ENCODE results near the gene SLC9A3. TPM values are rescaled to one million over a fixed set of nuclear protein-coding genes. Genes with fewer than 3 reads are reported as not detected.

The SLC9A3 gene
- total RNA-seq, 1 experiment from 2014 or later, result 9.1 TPM

GRCh38 chr5:556909-557441, 32.7 kb upstream of the SLC9A3 start:
- no peak for DNase-seq (ENCODE audit: extremely low read depth, low read depth)

GRCh38 chr5:555058-555623, 30.9 kb upstream of the SLC9A3 start:
- DNase-seq (ENCODE audit: extremely low read depth, low read depth), result no peak

GRCh38 chr5:554284-554988, 30.2 kb upstream of the SLC9A3 start:
- no peak for DNase-seq (ENCODE audit: extremely low read depth, low read depth)

- peak; percentile 36 for DNase-seq (ENCODE audit: extremely low read depth, low read depth)
These were observed 29.6 kb upstream of the SLC9A3 start for GRCh38 chr5:553874-554273.

- DNase-seq (ENCODE audit: extremely low read depth, low read depth), result no peak
These were observed 27.2 kb upstream of the SLC9A3 start for GRCh38 chr5:551406-551805.

- no peak for DNase-seq (ENCODE audit: extremely low read depth, low read depth)
These were observed 25.0 kb upstream of the SLC9A3 start for GRCh38 chr5:549229-549628.

- no peak for DNase-seq (ENCODE audit: extremely low read depth, low read depth)
These were observed 24.0 kb upstream of the SLC9A3 start for GRCh38 chr5:548256-548655.

- no peak for DNase-seq (ENCODE audit: extremely low read depth, low read depth)
These were observed 23.1 kb upstream of the SLC9A3 start for GRCh38 chr5:547086-547924.

- DNase-seq (ENCODE audit: extremely low read depth, low read depth), result no peak
These were observed 22.2 kb upstream of the SLC9A3 start for GRCh38 chr5:546376-546908.

GRCh38 chr5:545641-546375, 21.6 kb upstream of the SLC9A3 start:
- no peak for DNase-seq (ENCODE audit: extremely low read depth, low read depth)

- no peak for DNase-seq (ENCODE audit: extremely low read depth, low read depth)
These were observed 20.6 kb upstream of the SLC9A3 start for GRCh38 chr5:544675-545355.

- no peak for DNase-seq (ENCODE audit: extremely low read depth, low read depth)
These were observed 19.8 kb upstream of the SLC9A3 start for GRCh38 chr5:543755-544674.

- DNase-seq (ENCODE audit: extremely low read depth, low read depth), result no peak
These were observed 19.1 kb upstream of the SLC9A3 start for GRCh38 chr5:543351-543750.

- no peak for DNase-seq (ENCODE audit: extremely low read depth, low read depth)
These were observed 18.4 kb upstream of the SLC9A3 start for GRCh38 chr5:542319-543311.

GRCh38 chr5:541539-542318, 17.5 kb upstream of the SLC9A3 start:
- DNase-seq (ENCODE audit: extremely low read depth, low read depth), result no peak

GRCh38 chr5:540906-541538, 16.8 kb upstream of the SLC9A3 start:
- no peak for DNase-seq (ENCODE audit: extremely low read depth, low read depth)
